HG02759 (cell line): Measurements from ENCODE around the gene UPB1.

Experiments used
- ATAC-seq: cut with Tn5 transposase; IDR thresholded peaks from one replicate; pipeline ENCODE4 v1.9.1; 2021; ENCODE audit warnings: mild to moderate bottlenecking, moderate library complexity; ENCODE audit not compliant: unreplicated experiment

Gene UPB1

GRCh38 chr22:24555165-24556039 is 60.3 kb downstream of the UPB1 start, which contains the start of gene SNRPD3:
Gene SNRPD3 (plus strand): TSS chr22:24555999. CDS start chr22:24557675, 1,676 bp downstream.
- peak; percentile 79 for ATAC-seq

GRCh38 chr22:24559471-24559870 is 64.3 kb downstream of the UPB1 start:
- ATAC-seq: no peak

- no peak for ATAC-seq
Observed at GRCh38 chr22:24563246-24563645, 68.1 kb downstream of the UPB1 start.

GRCh38 chr22:24564376-24565058 is 69.4 kb downstream of the UPB1 start:
- no peak for ATAC-seq

- ATAC-seq: no peak
Observed at GRCh38 chr22:24565077-24565476, 69.9 kb downstream of the UPB1 start.

GRCh38 chr22:24566899-24567511 is 71.9 kb downstream of the UPB1 start:
- no peak for ATAC-seq

- ATAC-seq: no peak
Observed at GRCh38 chr22:24567668-24568067, 72.5 kb downstream of the UPB1 start.

- ATAC-seq: no peak
Observed at GRCh38 chr22:24571266-24571665, 76.1 kb downstream of the UPB1 start.

- no peak for ATAC-seq
Observed at GRCh38 chr22:24576778-24577177, 81.6 kb downstream of the UPB1 start.
